Glutamatergic neuron (in vitro differentiated cells): Measurements from ENCODE around the gene MRPL33. TPM values are rescaled to one million over a fixed set of nuclear protein-coding genes. Genes with fewer than 3 reads are reported as not detected.
"Not testable (repeated sequence)": the region's sequence is repeated elsewhere in the genome, so short reads cannot be mapped to it uniquely, and the experiment has no call there.

Experiments
- DNase-seq: peaks from one replicate; pipeline ENCODE4 v3.0.0; 2022
- H3K27ac Mint-ChIP-seq: one replicate; pipeline ENCODE4 v1.8.0; 2020; ENCODE audit warnings: mild to moderate bottlenecking, mixed read lengths, inconsistent platforms; ENCODE audit not compliant: unreplicated experiment
- H3K27me3 Mint-ChIP-seq: one replicate; pipeline ENCODE4 v1.8.0; 2020; ENCODE audit warnings: mild to moderate bottlenecking, moderate library complexity, mixed read lengths, inconsistent platforms; ENCODE audit not compliant: unreplicated experiment
- H3K36me3 Mint-ChIP-seq: one replicate; pipeline ENCODE4 v1.8.0; 2020; ENCODE audit warnings: mild to moderate bottlenecking, mixed read lengths, inconsistent platforms; ENCODE audit not compliant: unreplicated experiment
- H3K4me1 Mint-ChIP-seq: one replicate; pipeline ENCODE4 v1.8.0; 2020; ENCODE audit warnings: mild to moderate bottlenecking, low read depth, mixed read lengths, inconsistent platforms; ENCODE audit not compliant: unreplicated experiment
- H3K4me3 Mint-ChIP-seq: one replicate; pipeline ENCODE4 v1.8.0; 2020; ENCODE audit warnings: mild to moderate bottlenecking, mixed read lengths, inconsistent platforms; ENCODE audit not compliant: unreplicated experiment
- H3K9me3 Mint-ChIP-seq: one replicate; pipeline ENCODE4 v1.8.0; 2020; ENCODE audit warnings: mild to moderate bottlenecking, moderate library complexity, mixed read lengths, inconsistent platforms; ENCODE audit not compliant: unreplicated experiment
- total RNA-seq: library from RNA; stranded (reverse); fragmentation: NEBNext Ultra II Directional; extraction: Animal tissue kit (Norgen Biotek cat#: 25700); gene quantifications from one replicate; pipeline ENCODE4 v1.2.1, GENCODE V29; 2021; ENCODE audit not compliant: unreplicated experiment
- TF ChIP-seq, protein P1 (sequence below): fragments of 200-600 bp; sonication (generic); IDR thresholded peaks from one replicate; pipeline ENCODE4 v1.5.0; 2021; ENCODE audit not compliant: partially characterized antibody, unreplicated experiment

The MRPL33 gene
- total RNA-seq, 1 donor from 2014 or later = 54.2 TPM

DNA sequence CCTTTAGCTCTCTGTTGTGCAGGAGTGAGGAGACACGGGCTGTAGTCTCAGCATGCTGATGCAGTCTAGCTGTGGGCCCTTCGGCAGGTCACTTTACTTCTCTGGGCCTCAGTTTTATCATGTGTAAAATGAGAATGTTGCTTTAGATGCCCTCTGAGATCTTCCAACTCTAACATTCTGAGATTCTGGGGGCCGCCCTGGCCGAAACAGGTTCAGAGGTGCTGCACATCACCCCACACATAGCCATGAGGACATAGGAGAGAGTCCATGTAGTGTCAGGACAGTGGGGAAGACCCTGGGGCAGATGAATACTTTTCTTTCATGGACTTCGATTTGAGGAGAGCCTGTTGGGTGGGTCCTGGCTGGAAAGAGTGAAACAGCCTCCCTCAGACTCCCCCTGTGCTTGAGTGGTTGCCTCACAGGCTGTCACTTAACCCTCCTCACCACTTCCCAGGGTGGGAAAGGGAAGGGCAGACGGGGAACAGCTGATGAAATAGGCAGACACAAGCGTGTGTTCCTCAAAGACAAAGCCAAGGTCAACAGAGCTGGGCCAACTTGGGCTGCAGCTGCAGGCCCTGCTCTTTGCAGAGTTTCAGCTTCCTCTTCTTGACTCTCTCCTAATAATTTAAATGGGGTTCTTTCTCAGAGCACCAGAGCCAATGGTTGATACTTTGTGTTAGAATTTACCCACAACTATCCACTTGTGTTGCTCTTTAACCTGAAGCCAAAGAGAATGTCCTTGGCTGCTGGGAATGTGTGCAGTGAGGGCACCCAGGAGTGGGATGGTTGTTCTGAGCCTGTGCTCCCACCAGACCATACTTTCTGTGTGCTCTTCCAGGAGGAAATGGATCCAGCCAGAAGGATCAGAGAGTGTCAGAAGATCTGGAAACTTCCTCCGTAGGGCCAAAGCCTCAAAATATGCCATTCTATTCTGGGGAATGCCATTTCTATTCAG lies 14.7 kb upstream of the MRPL33 start:
- Mint-ChIP-seq H3K27me3 (no peaks in the 10 kb centered on the region), H3K27ac (no peak overlapping the region)
- no peak for DNase-seq

DNA sequence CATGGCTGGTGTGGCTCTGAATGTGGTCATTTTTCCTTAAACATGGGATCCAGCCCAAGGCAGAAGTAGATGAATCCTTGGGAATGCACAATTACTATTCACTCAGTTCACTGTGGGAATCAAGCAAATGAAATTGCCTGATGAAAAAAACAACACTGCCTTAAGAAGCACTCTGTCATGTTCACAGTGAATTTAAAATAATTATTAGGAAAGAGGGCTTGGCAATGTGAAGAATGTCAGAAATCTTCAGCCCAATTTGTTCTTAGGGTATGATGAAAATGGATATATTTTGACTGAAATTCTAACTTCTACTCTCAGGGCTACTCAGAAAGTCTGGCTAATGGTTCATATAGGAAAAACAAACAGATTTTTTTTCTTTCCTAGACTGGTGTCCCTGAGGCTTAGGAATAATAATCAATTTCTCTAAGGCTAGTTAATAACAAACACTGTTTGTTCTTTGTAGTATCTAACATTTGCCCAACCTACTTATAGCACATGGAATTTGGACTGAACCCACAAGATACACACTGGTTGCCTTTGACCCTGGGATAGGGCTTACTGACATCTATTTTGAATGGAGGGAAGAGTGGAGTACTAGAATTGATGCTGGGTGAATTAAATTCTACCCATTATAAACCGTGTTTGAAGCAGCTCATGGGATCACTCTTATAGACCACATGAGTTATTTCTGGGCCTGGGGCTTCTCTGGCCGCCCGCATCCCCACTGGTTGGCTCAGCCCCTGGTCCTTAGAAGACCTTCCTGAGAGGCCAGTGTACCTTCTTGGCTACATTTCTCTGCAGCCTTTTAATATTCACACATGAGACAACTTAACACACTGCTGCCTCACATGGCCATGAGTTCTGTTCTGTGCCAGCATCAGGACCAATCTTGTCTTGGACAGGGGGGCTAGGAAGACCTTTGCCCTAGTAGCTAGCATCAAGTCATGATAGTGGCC lies 8.3 kb upstream of the MRPL33 start:
- Mint-ChIP-seq H3K9me3 (no peaks in the 10 kb centered on the region), H3K4me1 (no peaks in the 10 kb centered on the region), H3K27me3 (peaks cover 4% of the 10 kb centered on the region), H3K36me3 (no peaks in the 10 kb centered on the region), H3K27ac (no peak overlapping the region), H3K4me3 (no peak overlapping the region)
- TF ChIP-seq, protein P1, sequence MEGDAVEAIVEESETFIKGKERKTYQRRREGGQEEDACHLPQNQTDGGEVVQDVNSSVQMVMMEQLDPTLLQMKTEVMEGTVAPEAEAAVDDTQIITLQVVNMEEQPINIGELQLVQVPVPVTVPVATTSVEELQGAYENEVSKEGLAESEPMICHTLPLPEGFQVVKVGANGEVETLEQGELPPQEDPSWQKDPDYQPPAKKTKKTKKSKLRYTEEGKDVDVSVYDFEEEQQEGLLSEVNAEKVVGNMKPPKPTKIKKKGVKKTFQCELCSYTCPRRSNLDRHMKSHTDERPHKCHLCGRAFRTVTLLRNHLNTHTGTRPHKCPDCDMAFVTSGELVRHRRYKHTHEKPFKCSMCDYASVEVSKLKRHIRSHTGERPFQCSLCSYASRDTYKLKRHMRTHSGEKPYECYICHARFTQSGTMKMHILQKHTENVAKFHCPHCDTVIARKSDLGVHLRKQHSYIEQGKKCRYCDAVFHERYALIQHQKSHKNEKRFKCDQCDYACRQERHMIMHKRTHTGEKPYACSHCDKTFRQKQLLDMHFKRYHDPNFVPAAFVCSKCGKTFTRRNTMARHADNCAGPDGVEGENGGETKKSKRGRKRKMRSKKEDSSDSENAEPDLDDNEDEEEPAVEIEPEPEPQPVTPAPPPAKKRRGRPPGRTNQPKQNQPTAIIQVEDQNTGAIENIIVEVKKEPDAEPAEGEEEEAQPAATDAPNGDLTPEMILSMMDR = no peak
- no peak for DNase-seq

More for the DNA sequence above, 14.7 kb upstream of the MRPL33 start:
- Mint-ChIP-seq H3K36me3 (no peaks in the 10 kb centered on the region), H3K4me1 (no peaks in the 10 kb centered on the region), H3K9me3 (no peaks in the 10 kb centered on the region), H3K4me3 (no peak overlapping the region)
- TF ChIP-seq, protein P1 = no peak

DNA sequence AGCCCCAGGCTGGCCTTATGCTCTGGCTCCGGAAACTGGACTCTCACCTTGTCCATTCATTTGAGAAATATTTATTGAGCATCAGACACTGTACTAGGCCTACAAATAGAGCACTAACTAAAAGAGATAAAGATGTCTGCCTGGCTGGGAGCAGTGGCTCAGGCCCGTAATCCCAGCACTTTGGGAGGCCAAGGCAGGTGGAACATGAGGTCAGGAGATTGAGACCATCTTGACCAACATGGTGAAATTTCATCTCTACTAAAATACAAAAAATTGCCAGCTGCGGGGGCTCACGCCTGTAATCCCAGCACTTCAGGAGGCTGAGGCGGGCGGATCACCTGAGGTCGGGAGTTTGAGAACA lies 7.6 kb upstream of the MRPL33 start:
- TF ChIP-seq, protein P1 = no peak
- Mint-ChIP-seq H3K27me3 (peaks cover 4% of the 10 kb centered on the region), H3K27ac (no peak overlapping the region), H3K4me1 (no peaks in the 10 kb centered on the region), H3K9me3 (no peaks in the 10 kb centered on the region), H3K4me3 (no peak overlapping the region), H3K36me3 (no peaks in the 10 kb centered on the region)
- no peak for DNase-seq

DNA sequence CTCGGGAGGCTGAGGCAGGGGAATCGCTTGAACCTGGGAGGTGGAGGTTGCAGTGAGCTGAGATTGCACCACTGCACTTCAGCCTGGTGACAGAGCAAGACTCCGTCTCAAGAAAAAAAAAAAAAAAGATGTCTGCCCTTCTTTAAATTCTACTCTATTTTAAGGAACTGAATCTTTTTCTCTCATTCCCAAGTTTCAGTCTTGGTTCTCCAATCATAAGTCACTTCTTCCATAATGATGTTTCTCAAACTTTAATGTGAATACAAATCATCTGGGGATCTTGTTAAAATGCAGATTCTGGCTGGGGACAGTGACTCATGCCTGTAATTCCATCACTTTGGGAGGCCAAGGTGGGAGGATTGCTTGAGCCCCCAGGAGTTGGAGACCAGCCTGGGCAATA lies 7.0 kb upstream of the MRPL33 start:
- H3K4me3 Mint-ChIP-seq, DNase-seq, H3K9me3 Mint-ChIP-seq, H3K27ac Mint-ChIP-seq, H3K36me3 Mint-ChIP-seq, H3K4me1 Mint-ChIP-seq, H3K27me3 Mint-ChIP-seq: not testable (repeated sequence)

DNA sequence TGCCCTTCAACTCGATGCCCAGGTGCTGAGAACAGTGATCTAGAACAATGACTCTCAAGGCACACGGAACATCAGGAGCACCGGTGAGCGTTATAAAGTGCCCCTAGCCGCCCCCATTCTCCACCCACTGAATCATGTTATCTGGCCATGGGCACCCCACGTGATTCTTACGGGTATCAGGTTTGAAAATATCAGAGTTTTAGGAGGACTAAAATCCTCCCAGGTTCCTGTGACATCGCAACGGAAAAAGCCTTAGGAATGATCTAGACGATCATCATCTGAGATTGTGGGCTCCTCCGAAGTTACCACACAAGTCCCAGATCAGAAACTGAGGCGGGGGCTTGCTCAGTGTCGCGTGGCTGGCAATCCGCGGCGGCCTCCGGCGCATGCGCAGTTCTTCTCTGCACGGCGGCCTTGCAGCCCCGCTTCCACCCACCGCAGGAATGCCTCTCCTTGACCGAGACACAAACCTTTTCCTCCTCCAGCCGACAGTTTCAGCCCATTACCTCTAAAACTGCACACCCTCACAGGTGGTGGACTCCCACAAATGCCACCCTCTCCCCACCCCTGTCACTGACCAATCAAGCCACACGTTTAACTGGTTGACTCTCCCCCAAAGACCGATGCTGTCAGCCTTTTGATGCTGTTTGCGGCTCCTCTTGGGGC lies 5.8 kb upstream of the MRPL33 start:
- Mint-ChIP-seq H3K9me3 (peaks cover under 1% of the 10 kb centered on the region), H3K4me3 (no peak overlapping the region), H3K36me3 (no peaks in the 10 kb centered on the region), H3K27ac (no peak overlapping the region), H3K27me3 (peaks cover 4% of the 10 kb centered on the region), H3K4me1 (no peaks in the 10 kb centered on the region)
- TF ChIP-seq, protein P1 = no peak
- no peak for DNase-seq
